ENCODE data around the gene MAP7D1.

MAP7D1 gene

DNA sequence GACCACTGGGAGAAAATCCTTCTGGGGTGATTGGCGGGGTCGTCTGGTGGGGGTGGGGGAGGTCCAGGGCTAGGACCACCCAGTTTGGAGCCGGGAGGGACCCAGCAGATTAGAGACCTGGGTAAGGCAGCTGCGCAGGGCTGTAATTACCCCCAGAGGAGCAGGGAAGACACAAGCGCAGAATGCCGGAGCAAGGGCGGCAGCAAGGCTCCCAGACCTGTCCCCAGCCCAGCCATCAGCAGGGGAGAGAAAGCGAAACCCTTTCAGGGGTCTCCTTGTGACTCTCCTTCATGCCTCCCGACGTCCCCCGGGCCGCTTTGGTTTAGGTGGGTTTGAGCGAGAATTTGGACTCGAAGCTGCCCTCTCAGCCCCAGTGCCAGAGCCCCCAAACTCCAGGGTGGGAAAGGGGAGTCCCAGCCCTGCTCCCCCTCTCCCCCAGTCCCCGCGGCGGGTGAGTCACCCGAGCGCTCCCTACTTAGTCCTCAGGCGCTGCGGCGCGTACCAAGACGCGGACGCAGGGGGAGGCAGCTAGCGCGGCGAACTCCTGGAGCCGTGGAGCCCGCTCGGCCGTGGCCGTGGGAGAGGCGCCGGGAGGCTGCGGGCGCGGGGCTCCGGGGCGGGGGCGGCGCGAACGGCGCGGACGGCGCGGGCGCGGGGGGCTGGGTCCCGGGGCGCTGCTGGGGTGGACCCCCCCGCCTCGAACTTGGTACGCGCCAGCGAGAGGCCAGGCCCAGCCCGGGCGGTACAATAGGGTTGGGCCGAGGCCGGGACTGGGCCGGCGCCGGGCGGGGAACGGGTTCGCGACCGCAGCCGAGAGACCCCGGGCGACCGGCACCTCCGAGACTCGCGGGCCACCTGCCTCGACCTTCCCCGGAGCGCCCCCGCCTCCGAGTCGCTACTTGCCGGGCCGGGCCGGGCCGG is at the start of gene MAP7D1:
Gene MAP7D1, plus strand, starts transcription at position 753 of the 921 bp plus-strand sequence. CDS start 258 bp downstream, outside the sequence.
- Mint-ChIP-seq H3K4me1 (ENCODE audit: low read depth) (peaks cover 80% of the 10 kb centered on the region), H3K27me3 (no peaks in the 10 kb centered on the region), H3K4me3 (peak within 1 kb of the TSS; percentile 97), H3K27ac (peak within 1 kb of the TSS; percentile 97), H3K36me3 (ENCODE audit: low read depth) (peaks cover 45% of the 10 kb centered on the region), H3K9me3 (no peaks in the 10 kb centered on the region)
- intact Hi-C loops (cut with micrococcal nuclease) = no loop called here

DNA sequence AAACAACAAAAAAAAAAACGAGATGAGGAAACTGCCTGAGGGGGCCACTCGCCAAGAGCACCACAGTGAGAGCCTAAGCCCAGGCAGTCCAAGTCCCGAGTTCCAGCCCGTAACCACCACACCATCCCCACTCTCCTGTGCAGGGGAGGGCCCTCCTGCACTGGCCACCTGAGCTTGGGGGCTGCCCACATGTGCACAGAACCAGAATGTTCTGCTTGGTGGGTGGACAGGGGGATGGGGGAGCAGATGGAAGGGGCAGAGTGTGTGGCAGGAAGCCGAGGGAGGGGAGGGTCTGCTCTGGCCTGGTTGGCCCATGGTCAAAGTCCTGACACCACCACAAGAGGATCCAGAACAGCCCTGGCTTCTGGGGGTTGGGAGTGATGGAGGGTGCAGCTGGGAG is 49.7 kb upstream of the MAP7D1 start:
- Mint-ChIP-seq H3K4me3 (no peak overlapping the region), H3K36me3 (ENCODE audit: low read depth) (no peaks in the 10 kb centered on the region), H3K9me3 (no peaks in the 10 kb centered on the region), H3K27ac (no peak overlapping the region), H3K4me1 (ENCODE audit: low read depth) (peaks cover 4% of the 10 kb centered on the region), H3K27me3 (peaks cover 7% of the 10 kb centered on the region)
- intact Hi-C loops (cut with micrococcal nuclease) = no loop called here

DNA sequence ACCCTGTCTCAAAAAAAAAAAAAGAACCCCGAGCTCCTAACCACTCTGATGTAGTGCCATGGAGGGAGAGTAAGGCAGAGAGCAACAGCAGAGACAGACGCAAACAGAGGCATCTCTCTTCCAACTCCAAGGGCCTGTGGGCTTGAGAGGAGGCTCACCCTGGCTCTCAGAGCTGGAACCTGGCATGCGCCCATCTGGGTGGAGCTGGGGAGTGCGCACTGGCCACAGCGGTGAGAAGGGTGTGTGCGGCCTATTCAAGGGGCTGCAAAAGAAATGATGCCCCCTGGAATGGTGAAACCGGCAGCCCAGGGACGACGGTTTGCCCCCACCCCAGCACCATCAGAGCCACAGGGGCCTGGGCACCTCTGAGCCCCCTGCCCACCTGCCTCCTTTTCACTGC is 48.6 kb upstream of the MAP7D1 start:
- Mint-ChIP-seq H3K4me1 (ENCODE audit: low read depth) (peaks cover 8% of the 10 kb centered on the region), H3K27me3 (peaks cover 7% of the 10 kb centered on the region), H3K27ac (no peak overlapping the region), H3K4me3 (no peak overlapping the region), H3K36me3 (ENCODE audit: low read depth) (no peaks in the 10 kb centered on the region), H3K9me3 (no peaks in the 10 kb centered on the region)
- intact Hi-C loops (cut with micrococcal nuclease) = no loop called here

DNA sequence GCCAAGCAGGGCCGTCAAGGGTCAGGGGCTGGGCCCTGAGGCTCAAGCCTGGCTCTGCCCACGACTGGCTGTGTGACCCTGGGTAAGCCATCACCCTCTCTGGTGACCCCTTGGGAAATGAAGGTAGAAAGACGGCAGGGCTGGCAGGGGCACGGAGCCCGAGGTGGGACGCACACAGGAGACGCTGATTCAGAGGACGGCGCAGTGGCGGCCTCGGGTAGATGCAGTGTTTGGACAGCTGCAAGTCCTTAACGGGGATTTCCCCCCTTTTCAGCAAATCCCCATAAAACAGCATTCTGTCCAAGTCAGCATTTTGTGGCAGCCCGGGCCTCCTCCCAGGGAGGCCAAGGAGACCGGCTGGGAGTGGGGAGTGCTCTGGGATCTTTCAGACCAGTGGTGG is 47.6 kb upstream of the MAP7D1 start:
- Mint-ChIP-seq H3K27me3 (peaks cover 7% of the 10 kb centered on the region), H3K4me3 (no peak overlapping the region), H3K4me1 (ENCODE audit: low read depth) (peaks cover 8% of the 10 kb centered on the region), H3K36me3 (ENCODE audit: low read depth) (peaks cover 3% of the 10 kb centered on the region), H3K9me3 (no peaks in the 10 kb centered on the region), H3K27ac (no peak overlapping the region)
- intact Hi-C loops (cut with micrococcal nuclease) = no loop called here

DNA sequence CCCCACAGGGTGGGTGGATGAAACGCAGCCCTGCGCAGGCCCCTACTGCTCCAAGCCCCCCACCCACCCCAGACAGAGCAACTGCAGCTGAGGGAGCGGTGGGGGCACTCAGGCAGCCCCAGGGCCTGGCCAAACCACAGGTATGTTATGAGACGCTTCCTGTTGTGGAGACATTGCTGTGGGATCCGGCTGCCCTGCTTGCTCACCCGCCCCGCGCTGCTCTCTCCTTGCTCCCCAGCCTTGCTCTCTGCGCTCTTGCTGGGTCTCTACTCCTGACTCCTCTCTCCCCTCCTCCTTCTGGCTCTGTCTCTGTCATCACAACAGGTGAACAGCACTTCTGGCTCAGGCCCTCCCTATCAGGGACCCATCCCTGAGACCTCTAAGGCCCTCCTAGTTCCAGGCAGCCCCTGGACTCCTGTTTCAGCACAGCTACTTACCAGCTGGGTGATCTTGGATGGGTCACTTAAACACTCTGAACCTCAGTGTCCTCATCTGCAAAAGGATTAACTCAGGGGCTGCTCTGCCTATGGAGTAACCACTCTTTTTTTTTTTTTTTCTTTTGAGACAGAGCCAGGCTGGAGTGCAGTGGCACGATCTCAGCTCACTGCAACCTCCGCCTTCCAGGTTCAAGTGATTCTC is 46.8 kb upstream of the MAP7D1 start:
- intact Hi-C loops (cut with micrococcal nuclease) = no loop called here
- Mint-ChIP-seq H3K36me3 (ENCODE audit: low read depth) (peaks cover 7% of the 10 kb centered on the region), H3K9me3 (no peaks in the 10 kb centered on the region), H3K4me3 (no peak overlapping the region), H3K27ac (peak overlapping the region; percentile 61), H3K4me1 (ENCODE audit: low read depth) (peaks cover 8% of the 10 kb centered on the region), H3K27me3 (peaks cover 7% of the 10 kb centered on the region)

DNA sequence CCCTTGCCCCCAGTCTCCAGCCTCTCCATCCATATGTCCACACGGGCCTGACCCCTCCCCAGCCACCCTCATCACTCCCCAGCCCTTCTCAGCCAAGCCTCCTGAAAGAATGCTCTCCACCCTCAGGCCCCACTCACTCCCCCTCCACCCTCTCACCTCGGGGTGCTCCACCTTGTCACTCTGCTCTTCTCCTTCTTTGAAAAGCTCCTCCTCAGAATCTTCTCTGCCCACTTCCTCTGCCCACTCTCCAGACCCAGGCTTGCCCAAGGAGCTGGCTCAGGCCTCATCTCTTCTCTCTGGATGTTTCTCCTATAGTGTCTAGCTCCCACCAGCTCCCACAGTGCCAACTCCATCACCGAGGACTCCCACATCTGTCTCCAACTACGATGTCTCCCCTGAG is 44.8 kb upstream of the MAP7D1 start:
- Mint-ChIP-seq H3K36me3 (ENCODE audit: low read depth) (peaks cover 7% of the 10 kb centered on the region), H3K27ac (peak overlapping the region; percentile 10), H3K4me1 (ENCODE audit: low read depth) (peaks cover 15% of the 10 kb centered on the region), H3K4me3 (no peak overlapping the region), H3K27me3 (peaks cover 7% of the 10 kb centered on the region), H3K9me3 (no peaks in the 10 kb centered on the region)
- intact Hi-C loops (cut with micrococcal nuclease) = no loop called here

DNA sequence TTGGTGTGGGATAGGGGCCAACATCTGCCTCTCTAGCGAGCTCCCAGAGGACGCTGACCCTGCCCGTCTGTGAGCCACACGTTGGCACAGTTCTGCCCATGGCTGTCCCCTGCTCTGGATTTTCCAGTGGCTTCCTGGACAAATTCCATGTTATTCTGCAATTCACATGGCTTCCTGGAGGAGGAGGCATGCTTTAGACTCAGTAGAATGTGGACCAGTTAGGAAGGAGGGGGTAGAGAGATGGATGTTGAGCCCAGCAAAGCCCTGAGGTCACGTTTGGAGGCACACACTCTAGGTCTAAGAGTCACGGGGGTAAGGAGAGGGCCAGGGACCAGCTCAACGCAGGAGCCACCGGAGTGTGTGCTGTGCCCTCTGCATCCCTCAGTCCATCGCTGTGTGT is 43.1 kb upstream of the MAP7D1 start:
- peaks cover 22% of the 10 kb centered on the region for H3K4me1 Mint-ChIP-seq (ENCODE audit: low read depth)
- no peak overlapping the region for H3K27ac Mint-ChIP-seq
- peaks cover 7% of the 10 kb centered on the region for H3K27me3 Mint-ChIP-seq
- peaks cover 7% of the 10 kb centered on the region for H3K36me3 Mint-ChIP-seq (ENCODE audit: low read depth)
- no peaks in the 10 kb centered on the region for H3K9me3 Mint-ChIP-seq
- H3K4me3 Mint-ChIP-seq = no peak overlapping the region
- intact Hi-C loops (cut with micrococcal nuclease) = no loop called here

DNA sequence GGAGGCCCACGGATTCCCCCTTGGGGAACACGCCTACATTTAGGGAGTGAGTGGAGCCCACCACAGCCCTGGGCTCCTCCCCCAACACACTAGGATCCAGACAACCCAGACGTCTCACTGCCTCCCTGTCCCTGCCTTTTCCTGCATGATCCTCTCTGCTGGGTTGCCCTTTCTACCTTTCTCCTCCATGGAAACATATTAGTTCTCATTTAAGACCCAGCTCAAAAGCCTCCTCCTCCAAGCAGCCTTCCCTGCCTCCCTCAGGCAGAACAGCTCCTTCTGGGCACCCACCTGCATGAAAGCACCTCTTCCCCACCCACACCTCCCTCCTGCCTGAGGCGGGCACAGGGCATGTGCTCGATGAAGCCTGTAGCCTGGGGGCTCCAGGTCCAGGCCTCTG is 41.6 kb upstream of the MAP7D1 start:
- Mint-ChIP-seq H3K27ac (no peak overlapping the region), H3K36me3 (ENCODE audit: low read depth) (peaks cover 7% of the 10 kb centered on the region), H3K27me3 (peaks cover 6% of the 10 kb centered on the region), H3K4me3 (no peak overlapping the region), H3K9me3 (no peaks in the 10 kb centered on the region), H3K4me1 (ENCODE audit: low read depth) (peaks cover 35% of the 10 kb centered on the region)
- intact Hi-C loops (cut with micrococcal nuclease) = no loop called here

DNA sequence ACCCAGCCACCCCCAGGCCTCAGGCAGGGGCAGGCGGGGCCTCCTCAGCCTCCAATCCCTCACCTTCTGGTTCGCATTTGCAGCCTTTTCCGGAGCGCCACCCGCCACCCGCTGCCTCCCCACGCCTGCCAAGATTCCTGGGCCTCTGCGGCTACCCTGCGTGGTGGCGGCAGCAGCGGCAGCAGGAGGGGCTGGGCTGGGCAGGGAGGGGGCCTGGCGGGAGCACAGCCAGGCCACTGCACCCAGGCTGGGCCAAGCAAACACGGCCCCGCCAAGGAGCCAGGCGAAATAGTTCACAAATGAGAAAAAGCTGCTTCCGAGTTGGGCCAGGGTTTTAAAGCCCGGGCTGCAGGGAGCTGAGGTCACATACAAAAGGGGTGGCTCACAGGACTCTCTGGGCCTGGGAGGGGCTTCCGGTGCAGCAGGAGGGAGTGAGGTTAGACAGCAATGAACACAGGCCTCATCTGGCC is 40.7 kb upstream of the MAP7D1 start:
- peaks cover 4% of the 10 kb centered on the region for H3K27me3 Mint-ChIP-seq
- intact Hi-C loops (cut with micrococcal nuclease) = no loop called here
- H3K36me3 Mint-ChIP-seq (ENCODE audit: low read depth) = peaks cover 7% of the 10 kb centered on the region
- peaks cover 43% of the 10 kb centered on the region for H3K4me1 Mint-ChIP-seq (ENCODE audit: low read depth)
- H3K4me3 Mint-ChIP-seq = no peak overlapping the region
- no peaks in the 10 kb centered on the region for H3K9me3 Mint-ChIP-seq
- no peak overlapping the region for H3K27ac Mint-ChIP-seq

DNA sequence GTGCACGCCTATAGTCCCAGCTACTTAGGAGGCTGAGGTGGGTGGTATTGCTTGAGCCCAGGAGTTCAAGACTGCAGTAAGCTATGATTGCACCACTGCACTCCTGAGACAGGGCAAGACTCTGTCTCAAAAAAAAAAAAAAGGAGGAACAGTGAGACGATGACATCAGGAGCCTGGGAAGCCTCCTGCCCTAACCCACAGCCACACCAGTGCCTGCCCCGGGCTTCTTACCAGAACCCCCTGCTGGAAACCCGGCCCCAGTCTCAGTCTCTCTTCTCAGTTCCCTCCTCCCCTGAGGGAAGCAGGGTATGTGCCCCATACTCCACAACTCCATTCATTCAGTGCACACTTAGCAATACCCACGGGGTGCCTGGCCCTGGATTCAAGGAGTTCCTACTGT is 40.0 kb upstream of the MAP7D1 start:
- H3K36me3 Mint-ChIP-seq (ENCODE audit: low read depth) = peaks cover 7% of the 10 kb centered on the region
- H3K4me1 Mint-ChIP-seq (ENCODE audit: low read depth) = peaks cover 47% of the 10 kb centered on the region
- peaks cover 3% of the 10 kb centered on the region for H3K27me3 Mint-ChIP-seq
- H3K9me3 Mint-ChIP-seq = no peaks in the 10 kb centered on the region
- no peak overlapping the region for H3K4me3 Mint-ChIP-seq
- H3K27ac Mint-ChIP-seq = no peak overlapping the region
- intact Hi-C loops (cut with micrococcal nuclease) = no loop called here

DNA sequence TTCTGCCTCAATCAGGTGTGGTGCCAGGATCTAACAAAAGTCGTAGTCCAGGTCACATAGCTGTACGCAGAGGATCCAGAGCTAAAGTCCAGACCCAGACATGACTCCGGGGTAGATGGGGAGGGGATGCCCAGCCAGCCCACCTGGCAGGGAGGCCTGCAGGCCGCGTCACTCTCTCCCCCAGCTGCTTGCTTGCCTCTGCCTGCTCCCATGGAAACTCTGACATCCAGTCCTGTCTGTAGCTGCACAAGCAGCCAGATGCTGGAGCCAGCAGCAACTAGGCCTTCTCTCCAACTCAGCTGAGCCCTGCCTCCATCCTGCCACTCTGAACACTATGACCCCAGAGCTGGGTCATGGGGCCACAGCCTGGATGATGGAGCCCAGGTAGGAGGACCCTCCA is 39.1 kb upstream of the MAP7D1 start:
- H3K36me3 Mint-ChIP-seq (ENCODE audit: low read depth) = peaks cover 7% of the 10 kb centered on the region
- intact Hi-C loops (cut with micrococcal nuclease) = no loop called here
- H3K9me3 Mint-ChIP-seq = no peaks in the 10 kb centered on the region
- H3K4me3 Mint-ChIP-seq = no peak overlapping the region
- H3K27ac Mint-ChIP-seq = no peak overlapping the region
- no peaks in the 10 kb centered on the region for H3K27me3 Mint-ChIP-seq
- H3K4me1 Mint-ChIP-seq (ENCODE audit: low read depth) = peaks cover 43% of the 10 kb centered on the region

DNA sequence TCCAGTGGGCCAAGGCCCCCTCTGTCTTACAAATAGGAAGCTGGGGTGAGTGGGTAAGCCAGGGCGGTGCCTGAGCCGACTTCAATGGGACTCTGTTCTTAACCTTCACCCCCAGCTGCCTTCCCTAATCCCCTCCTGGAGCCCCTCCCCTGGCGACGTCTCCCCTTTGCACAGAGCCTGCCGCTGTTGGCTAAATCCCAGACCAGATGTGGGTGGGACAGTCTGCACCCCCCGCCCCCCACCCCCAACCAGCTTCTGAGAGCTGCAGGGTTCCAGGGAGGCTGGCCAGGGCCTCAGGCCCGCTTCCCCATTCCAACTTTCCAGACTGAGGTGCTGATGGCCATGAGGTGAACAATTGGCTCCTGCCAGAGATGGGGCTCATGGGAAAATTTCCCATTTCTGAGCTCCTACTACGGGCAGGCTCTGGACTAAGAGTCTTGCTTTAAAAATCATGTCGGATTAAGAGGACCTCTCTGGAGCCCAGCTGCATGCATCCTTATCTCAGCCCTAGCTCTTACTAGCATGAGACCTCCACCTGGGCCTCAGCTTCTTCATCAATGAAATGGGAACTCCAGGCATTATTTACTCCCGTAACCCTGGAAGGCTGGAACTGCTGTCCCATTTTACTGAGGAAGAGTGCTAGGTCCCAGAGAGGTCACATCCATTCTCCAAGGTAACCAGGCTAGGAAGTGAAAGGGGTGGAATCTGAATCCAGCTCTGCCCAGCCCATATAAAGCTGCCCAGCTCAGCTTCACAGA is 37.3 kb upstream of the MAP7D1 start:
- Mint-ChIP-seq H3K9me3 (no peaks in the 10 kb centered on the region), H3K27ac (no peak overlapping the region), H3K36me3 (ENCODE audit: low read depth) (peaks cover 1% of the 10 kb centered on the region), H3K27me3 (no peaks in the 10 kb centered on the region), H3K4me1 (ENCODE audit: low read depth) (peaks cover 61% of the 10 kb centered on the region), H3K4me3 (no peak overlapping the region)
- intact Hi-C loops (cut with micrococcal nuclease) = no loop called here

DNA sequence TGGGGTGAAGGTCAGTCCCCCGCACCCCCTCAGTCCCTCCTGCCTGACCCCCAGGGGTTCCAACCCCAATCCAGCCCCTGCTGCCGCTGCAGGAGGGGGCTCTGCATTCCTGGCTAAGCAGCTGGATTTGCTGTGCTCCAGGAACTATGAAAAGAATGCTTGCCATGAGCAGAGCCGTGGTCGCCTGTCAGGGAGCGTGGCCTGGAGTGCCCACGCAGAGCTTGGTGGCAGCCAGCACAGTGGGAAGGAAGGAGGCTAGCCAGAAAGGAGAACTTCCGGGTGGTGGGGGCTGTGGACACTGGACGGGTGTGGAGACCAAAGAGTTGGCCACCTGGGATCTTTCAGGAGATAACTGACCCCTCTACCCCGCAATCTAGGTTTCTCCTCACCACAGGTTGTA is 36.5 kb upstream of the MAP7D1 start:
- Mint-ChIP-seq H3K4me1 (ENCODE audit: low read depth) (peaks cover 69% of the 10 kb centered on the region), H3K27me3 (peaks cover 2% of the 10 kb centered on the region), H3K4me3 (no peak overlapping the region), H3K9me3 (no peaks in the 10 kb centered on the region), H3K27ac (peak overlapping the region; percentile 67), H3K36me3 (ENCODE audit: low read depth) (no peaks in the 10 kb centered on the region)
- intact Hi-C loops (cut with micrococcal nuclease) = no loop called here
